PC-3 (cell line): ENCODE measurements around the gene USP19.

ENCODE experiments used
- EZH2 ChIP-seq: fragments of 300-600 bp; sonication (generic); IDR thresholded peaks from one replicate; pipeline ENCODE4 v1.6.1; 2017; ENCODE audit warnings: antibody characterized with exemption, mild to moderate bottlenecking, low read length; ENCODE audit not compliant: unreplicated experiment
- EZH2phosphoT487 ChIP-seq: fragments of 300-600 bp; sonication (generic); IDR thresholded peaks from 2 replicates; pipeline ENCODE4 v1.6.1; 2018; ENCODE audit warnings: mild to moderate bottlenecking, antibody characterized with exemption, low read length, borderline replicate concordance
- TF ChIP-seq, protein P1 (sequence below): fragments of 300-600 bp; sonication (generic); conservative IDR thresholded peaks from 2 replicates; pipeline ENCODE4 v1.5.1; 2017; ENCODE audit warnings: antibody characterized with exemption, low read depth, mild to moderate bottlenecking, low read length

DNA sequence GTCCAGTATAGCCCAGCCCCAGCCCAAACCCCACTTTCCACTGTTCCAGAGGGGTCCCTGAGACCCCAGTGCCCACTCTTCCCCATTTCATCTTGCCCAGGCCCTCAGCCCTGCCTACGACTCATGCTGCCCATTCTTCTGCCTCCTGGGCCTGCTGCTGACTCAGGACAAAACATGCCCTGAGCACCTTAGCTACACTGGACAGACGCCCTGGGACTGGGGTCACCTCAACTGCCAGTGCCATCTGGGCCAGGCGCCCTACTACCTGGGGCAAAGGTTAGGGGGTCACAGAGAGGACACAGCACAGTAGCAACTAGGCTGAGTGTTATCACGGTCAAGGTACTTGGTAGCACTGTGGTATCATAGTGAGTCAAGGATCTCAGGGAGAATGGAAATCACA lies 14.9 kb upstream of the USP19 start:
- TF ChIP-seq, protein P1, sequence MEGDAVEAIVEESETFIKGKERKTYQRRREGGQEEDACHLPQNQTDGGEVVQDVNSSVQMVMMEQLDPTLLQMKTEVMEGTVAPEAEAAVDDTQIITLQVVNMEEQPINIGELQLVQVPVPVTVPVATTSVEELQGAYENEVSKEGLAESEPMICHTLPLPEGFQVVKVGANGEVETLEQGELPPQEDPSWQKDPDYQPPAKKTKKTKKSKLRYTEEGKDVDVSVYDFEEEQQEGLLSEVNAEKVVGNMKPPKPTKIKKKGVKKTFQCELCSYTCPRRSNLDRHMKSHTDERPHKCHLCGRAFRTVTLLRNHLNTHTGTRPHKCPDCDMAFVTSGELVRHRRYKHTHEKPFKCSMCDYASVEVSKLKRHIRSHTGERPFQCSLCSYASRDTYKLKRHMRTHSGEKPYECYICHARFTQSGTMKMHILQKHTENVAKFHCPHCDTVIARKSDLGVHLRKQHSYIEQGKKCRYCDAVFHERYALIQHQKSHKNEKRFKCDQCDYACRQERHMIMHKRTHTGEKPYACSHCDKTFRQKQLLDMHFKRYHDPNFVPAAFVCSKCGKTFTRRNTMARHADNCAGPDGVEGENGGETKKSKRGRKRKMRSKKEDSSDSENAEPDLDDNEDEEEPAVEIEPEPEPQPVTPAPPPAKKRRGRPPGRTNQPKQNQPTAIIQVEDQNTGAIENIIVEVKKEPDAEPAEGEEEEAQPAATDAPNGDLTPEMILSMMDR, result no peak
- TF ChIP-seq EZH2phosphoT487, result no peak
- TF ChIP-seq EZH2, result no peak
